KMS-11 (cell line): ENCODE results near the gene RGS5.

Experiments used
- H2AFZ ChIP-seq: fragments of 200-600 bp; sonication (generic); 2 replicates; pipeline ENCODE4 v1.6.1; 2016; ENCODE audit warnings: antibody characterized with exemption, mixed run types, low read depth
- H3K27ac ChIP-seq: fragments of 200-600 bp; sonication (generic); 2 replicates; pipeline ENCODE4 v1.6.1; 2016; ENCODE audit warnings: mild to moderate bottlenecking, mixed run types
- H3K27me3 ChIP-seq: fragments of 200-600 bp; sonication (generic); 2 replicates; pipeline ENCODE4 v1.6.1; 2017; ENCODE audit warnings: mild to moderate bottlenecking, low read depth, mixed run types, moderate library complexity; ENCODE audit not compliant: insufficient read depth
- H3K36me3 ChIP-seq: fragments of 200-600 bp; sonication (generic); 2 replicates; pipeline ENCODE4 v1.6.1; 2017; ENCODE audit warnings: mild to moderate bottlenecking, mixed run types; ENCODE audit not compliant: insufficient read depth
- H3K4me1 ChIP-seq: fragments of 200-600 bp; sonication (generic); 2 replicates; pipeline ENCODE4 v1.6.1; 2016; ENCODE audit warnings: mild to moderate bottlenecking, low read depth, mixed run types; ENCODE audit not compliant: poor library complexity, severe bottlenecking
- H3K4me2 ChIP-seq: fragments of 200-600 bp; sonication (generic); 2 replicates; pipeline ENCODE4 v1.7.0; 2016; ENCODE audit warnings: mild to moderate bottlenecking, mixed run types
- H3K4me3 ChIP-seq: fragments of 200-600 bp; sonication (generic); IDR thresholded peaks from 2 replicates; pipeline ENCODE4 v1.6.1; 2017; ENCODE audit warnings: low read depth, low read length, mixed read lengths; ENCODE audit not compliant: insufficient read depth
- H3K79me2 ChIP-seq: fragments of 200-600 bp; sonication (generic); 2 replicates; pipeline ENCODE4 v1.6.1; 2016; ENCODE audit warnings: low read depth, mixed run types; ENCODE audit not compliant: insufficient read depth
- H3K9ac ChIP-seq: fragments of 200-600 bp; sonication (generic); 2 replicates; pipeline ENCODE4 v1.6.1; 2016; ENCODE audit warnings: mild to moderate bottlenecking, mixed run types
- H4K20me1 ChIP-seq: fragments of 200-600 bp; sonication (generic); 2 replicates; pipeline ENCODE4 v1.6.1; 2016; ENCODE audit warnings: mild to moderate bottlenecking, mixed run types; ENCODE audit not compliant: insufficient read depth
- TF ChIP-seq, protein P1 (sequence below): fragments of 200-600 bp; sonication (generic); conservative IDR thresholded peaks from 2 replicates; pipeline ENCODE4 v1.6.1; 2017; ENCODE audit warnings: low read depth, mild to moderate bottlenecking, antibody characterized with exemption, low read length, moderate library complexity, mixed read lengths

RGS5 gene

DNA sequence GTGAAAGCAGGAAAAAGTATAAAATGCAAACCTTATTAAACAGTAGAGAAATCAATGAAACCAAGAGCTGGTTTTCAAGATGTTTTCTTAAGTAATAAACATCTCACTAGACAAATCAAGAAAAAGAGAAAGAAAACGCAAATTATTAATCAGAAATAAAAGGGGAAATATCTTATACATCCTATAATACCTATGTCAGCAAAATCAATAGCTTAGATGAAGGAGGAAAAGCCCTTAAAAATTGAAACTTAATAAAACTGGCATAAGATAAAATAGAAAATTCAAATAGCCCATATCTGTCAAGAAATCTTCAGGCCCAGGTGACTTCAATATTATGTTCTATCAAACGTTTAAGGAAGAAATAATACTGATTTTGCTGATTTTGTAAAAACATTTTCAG lies 74.4 kb downstream of the RGS5 start:
- Histone ChIP-seq H3K27ac (no peak overlapping the region), H3K36me3 (no peaks in the 10 kb centered on the region), H3K79me2 (no peaks in the 10 kb centered on the region), H3K4me1 (no peaks in the 10 kb centered on the region), H3K4me2 (no peak overlapping the region), H3K4me3 (no peak overlapping the region), H3K9ac (no peak overlapping the region), H4K20me1 (no peaks in the 10 kb centered on the region), H3K27me3 (no peaks in the 10 kb centered on the region), H2AFZ (no peak overlapping the region)
- TF ChIP-seq, protein P1, sequence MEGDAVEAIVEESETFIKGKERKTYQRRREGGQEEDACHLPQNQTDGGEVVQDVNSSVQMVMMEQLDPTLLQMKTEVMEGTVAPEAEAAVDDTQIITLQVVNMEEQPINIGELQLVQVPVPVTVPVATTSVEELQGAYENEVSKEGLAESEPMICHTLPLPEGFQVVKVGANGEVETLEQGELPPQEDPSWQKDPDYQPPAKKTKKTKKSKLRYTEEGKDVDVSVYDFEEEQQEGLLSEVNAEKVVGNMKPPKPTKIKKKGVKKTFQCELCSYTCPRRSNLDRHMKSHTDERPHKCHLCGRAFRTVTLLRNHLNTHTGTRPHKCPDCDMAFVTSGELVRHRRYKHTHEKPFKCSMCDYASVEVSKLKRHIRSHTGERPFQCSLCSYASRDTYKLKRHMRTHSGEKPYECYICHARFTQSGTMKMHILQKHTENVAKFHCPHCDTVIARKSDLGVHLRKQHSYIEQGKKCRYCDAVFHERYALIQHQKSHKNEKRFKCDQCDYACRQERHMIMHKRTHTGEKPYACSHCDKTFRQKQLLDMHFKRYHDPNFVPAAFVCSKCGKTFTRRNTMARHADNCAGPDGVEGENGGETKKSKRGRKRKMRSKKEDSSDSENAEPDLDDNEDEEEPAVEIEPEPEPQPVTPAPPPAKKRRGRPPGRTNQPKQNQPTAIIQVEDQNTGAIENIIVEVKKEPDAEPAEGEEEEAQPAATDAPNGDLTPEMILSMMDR = no peak

DNA sequence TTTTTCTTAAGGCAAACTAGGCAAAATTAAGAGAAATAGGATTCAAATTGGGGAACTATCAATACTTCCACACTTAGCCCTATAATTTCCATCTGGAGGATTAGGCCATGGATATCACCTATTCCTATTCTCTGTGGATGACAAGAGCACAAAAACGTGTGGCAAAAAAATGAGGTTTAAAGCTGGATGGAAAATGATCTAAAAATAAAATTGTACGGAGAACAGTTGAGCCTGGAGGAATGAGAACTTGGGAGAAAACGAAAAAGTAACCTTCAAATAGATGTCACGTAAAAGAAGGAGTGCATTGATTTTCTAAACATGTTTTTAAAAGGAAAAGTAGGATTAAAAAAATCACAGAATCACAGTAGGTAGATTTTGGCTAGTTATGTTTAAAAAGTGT lies 77.9 kb downstream of the RGS5 start:
- Histone ChIP-seq H3K9ac (no peak overlapping the region), H4K20me1 (no peaks in the 10 kb centered on the region), H3K4me1 (no peaks in the 10 kb centered on the region), H3K4me2 (no peak overlapping the region), H3K27me3 (no peaks in the 10 kb centered on the region), H3K4me3 (no peak overlapping the region), H3K36me3 (no peaks in the 10 kb centered on the region), H2AFZ (no peak overlapping the region), H3K27ac (no peak overlapping the region), H3K79me2 (no peaks in the 10 kb centered on the region)
- TF ChIP-seq, protein P1 = no peak

DNA sequence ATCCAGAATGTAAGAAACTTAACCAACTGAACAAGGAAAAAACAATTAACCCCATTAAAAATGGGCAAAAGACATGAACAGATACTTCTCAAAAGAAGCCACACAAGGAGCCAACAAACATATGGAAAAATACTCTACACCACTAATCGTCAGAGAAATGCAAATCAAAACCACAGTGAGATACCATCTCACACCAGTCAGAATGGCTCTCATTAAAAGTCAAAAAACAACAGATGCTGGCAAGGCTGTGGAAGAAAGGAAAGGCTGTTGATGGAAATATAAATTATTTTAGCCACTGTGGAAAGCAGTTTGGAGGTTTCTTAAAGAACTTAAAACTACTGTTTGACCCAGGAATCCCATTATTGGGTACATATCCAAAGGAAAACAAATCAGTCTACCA lies 82.3 kb downstream of the RGS5 start:
- TF ChIP-seq, protein P1 = no peak
- no peak overlapping the region for H2AFZ ChIP-seq
- no peak overlapping the region for H3K4me3 ChIP-seq
- no peaks in the 10 kb centered on the region for H3K36me3 ChIP-seq
- no peak overlapping the region for H3K4me2 ChIP-seq
- H4K20me1 ChIP-seq = no peaks in the 10 kb centered on the region
- H3K4me1 ChIP-seq = no peaks in the 10 kb centered on the region
- H3K27me3 ChIP-seq = no peaks in the 10 kb centered on the region
- H3K79me2 ChIP-seq = no peaks in the 10 kb centered on the region
- no peak overlapping the region for H3K9ac ChIP-seq
- H3K27ac ChIP-seq = no peak overlapping the region

DNA sequence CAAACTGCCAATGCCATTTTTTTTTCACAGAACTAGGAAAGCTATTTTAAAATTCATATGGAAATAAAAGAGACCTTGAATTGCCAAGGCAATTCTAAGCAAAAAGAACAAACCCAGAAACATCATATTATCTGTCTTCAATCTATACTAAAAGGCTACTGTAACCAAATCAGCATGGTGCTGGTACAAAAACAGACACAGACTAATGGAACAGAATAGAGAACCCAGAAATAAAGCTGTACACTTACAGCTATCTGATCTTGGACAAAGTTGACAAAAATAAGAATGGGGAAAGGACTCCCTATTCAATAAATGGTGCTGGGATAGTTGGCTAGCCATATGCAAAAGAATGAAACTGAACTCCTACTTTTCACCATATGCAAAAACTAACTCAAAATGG lies 83.0 kb downstream of the RGS5 start:
- TF ChIP-seq, protein P1 = no peak
- Histone ChIP-seq H3K4me1 (no peaks in the 10 kb centered on the region), H3K79me2 (no peaks in the 10 kb centered on the region), H2AFZ (no peak overlapping the region), H3K36me3 (no peaks in the 10 kb centered on the region), H3K4me3 (no peak overlapping the region), H3K9ac (no peak overlapping the region), H3K4me2 (no peak overlapping the region), H3K27ac (no peak overlapping the region), H4K20me1 (no peaks in the 10 kb centered on the region), H3K27me3 (no peaks in the 10 kb centered on the region)

DNA sequence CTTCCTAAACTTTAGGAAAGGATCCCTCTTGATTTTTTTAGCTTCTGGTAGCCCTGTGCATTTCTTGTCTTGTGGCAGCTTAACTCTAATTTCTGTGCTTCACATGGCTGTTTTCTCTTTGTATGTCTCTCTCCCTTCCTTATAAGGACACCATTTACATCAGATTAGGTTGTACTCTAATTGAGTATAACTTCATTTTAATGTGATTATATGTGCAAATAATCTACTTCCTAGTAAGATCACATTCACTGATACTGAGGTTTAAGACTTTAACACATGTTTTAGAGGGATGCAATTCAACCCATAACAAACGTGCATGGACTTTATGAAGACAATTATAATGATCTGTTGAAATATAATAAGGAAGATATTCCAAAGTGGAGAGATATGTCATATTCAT lies 86.8 kb downstream of the RGS5 start:
- no peaks in the 10 kb centered on the region; the same call in 1 of the 2 replicates for H4K20me1 ChIP-seq
- H3K79me2 ChIP-seq = no peaks in the 10 kb centered on the region
- H3K36me3 ChIP-seq = no peaks in the 10 kb centered on the region
- no peak overlapping the region for H3K4me2 ChIP-seq
- no peak overlapping the region for H2AFZ ChIP-seq
- no peak overlapping the region for H3K4me3 ChIP-seq
- TF ChIP-seq, protein P1 = no peak
- no peaks in the 10 kb centered on the region for H3K4me1 ChIP-seq
- H3K9ac ChIP-seq = no peak overlapping the region
- no peaks in the 10 kb centered on the region for H3K27me3 ChIP-seq
- H3K27ac ChIP-seq = no peak overlapping the region
